ENCODE data around the gene MROH2A. TPM values are rescaled to one million over a fixed set of nuclear protein-coding genes. Genes with fewer than 3 reads are reported as not detected.

The MROH2A gene
- polyA plus RNA-seq, 1 donor from 2014 or later = not detected

- Mint-ChIP-seq H3K4me3 (no peak overlapping the region), H3K27me3 (no peaks in the 10 kb centered on the region), H3K4me1 (peaks cover 0 to 2% (median 0%) of the 10 kb centered on the region in 3 donors), H3K27ac (no peak overlapping the region), H3K9me3 (peaks cover 0 to 7% (median 2%) of the 10 kb centered on the region in 3 donors), H3K36me3 (no peaks in the 10 kb centered on the region)
These were observed 51.3 kb downstream of the MROH2A start for GRCh38 chr2:233829193-233830110.

GRCh38 chr2:233830111-233830802 lies 52.1 kb downstream of the MROH2A start:
- H3K4me1 Mint-ChIP-seq = peaks cover 0 to 2% (median 2%) of the 10 kb centered on the region in 3 donors
- H3K36me3 Mint-ChIP-seq = no peaks in the 10 kb centered on the region
- no peak overlapping the region for H3K27ac Mint-ChIP-seq
- H3K4me3 Mint-ChIP-seq = no peak overlapping the region
- H3K27me3 Mint-ChIP-seq = no peaks in the 10 kb centered on the region
- H3K9me3 Mint-ChIP-seq = peaks cover 0 to 7% (median 2%) of the 10 kb centered on the region in 3 donors

- H3K9me3 Mint-ChIP-seq = peaks cover 0 to 7% (median 1%) of the 10 kb centered on the region in 3 donors
- H3K4me1 Mint-ChIP-seq = peaks cover 0 to 2% (median 2%) of the 10 kb centered on the region in 3 donors
- no peaks in the 10 kb centered on the region for H3K27me3 Mint-ChIP-seq
- peak overlapping the region in 1 of 4 donors; percentile 55 for H3K4me3 Mint-ChIP-seq
- no peaks in the 10 kb centered on the region for H3K36me3 Mint-ChIP-seq
- no peak overlapping the region for H3K27ac Mint-ChIP-seq
These were observed 53.0 kb downstream of the MROH2A start for GRCh38 chr2:233831011-233831721.

GRCh38 chr2:233831861-233832260 lies 53.7 kb downstream of the MROH2A start:
- Mint-ChIP-seq H3K4me1 (peaks cover 0 to 2% (median 2%) of the 10 kb centered on the region in 3 donors), H3K36me3 (peaks cover 3% of the 10 kb centered on the region)

GRCh38 chr2:233832414-233832813 lies 54.3 kb downstream of the MROH2A start:
- Mint-ChIP-seq H3K27ac (no peak overlapping the region), H3K36me3 (peaks cover 3% of the 10 kb centered on the region), H3K4me1 (peaks cover 0 to 2% (median 2%) of the 10 kb centered on the region in 3 donors), H3K4me3 (no peak overlapping the region), H3K27me3 (no peaks in the 10 kb centered on the region), H3K9me3 (no peaks in the 10 kb centered on the region)

More at GRCh38 chr2:233831861-233832260, 53.7 kb downstream of the MROH2A start:
- Mint-ChIP-seq H3K4me3 (no peak overlapping the region), H3K27me3 (no peaks in the 10 kb centered on the region), H3K9me3 (no peaks in the 10 kb centered on the region), H3K27ac (no peak overlapping the region)

GRCh38 chr2:233832869-233833311 lies 54.8 kb downstream of the MROH2A start:
- Mint-ChIP-seq H3K4me3 (no peak overlapping the region), H3K36me3 (peaks cover 3% of the 10 kb centered on the region), H3K27me3 (no peaks in the 10 kb centered on the region), H3K27ac (no peak overlapping the region), H3K9me3 (no peaks in the 10 kb centered on the region), H3K4me1 (peaks cover 0 to 2% (median 2%) of the 10 kb centered on the region in 3 donors)

GRCh38 chr2:233833345-233833744 lies 55.2 kb downstream of the MROH2A start:
- Mint-ChIP-seq H3K9me3 (no peaks in the 10 kb centered on the region), H3K27me3 (no peaks in the 10 kb centered on the region), H3K36me3 (peaks cover 3% of the 10 kb centered on the region), H3K4me3 (no peak overlapping the region), H3K4me1 (peaks cover 3% of the 10 kb centered on the region in 3 donors), H3K27ac (no peak overlapping the region)

GRCh38 chr2:233835230-233836186 lies 57.4 kb downstream of the MROH2A start:
- peaks cover 3% of the 10 kb centered on the region for H3K36me3 Mint-ChIP-seq
- no peak overlapping the region for H3K4me3 Mint-ChIP-seq
- H3K4me1 Mint-ChIP-seq = peaks cover 3 to 4% (median 4%) of the 10 kb centered on the region in 3 donors
- no peaks in the 10 kb centered on the region for H3K27me3 Mint-ChIP-seq
- H3K27ac Mint-ChIP-seq = no peak overlapping the region
- H3K9me3 Mint-ChIP-seq = no peaks in the 10 kb centered on the region

GRCh38 chr2:233836359-233836758 lies 58.2 kb downstream of the MROH2A start:
- no peaks in the 10 kb centered on the region for H3K27me3 Mint-ChIP-seq
- no peak overlapping the region for H3K27ac Mint-ChIP-seq
- H3K4me3 Mint-ChIP-seq = no peak overlapping the region
- no peaks in the 10 kb centered on the region for H3K9me3 Mint-ChIP-seq
- H3K36me3 Mint-ChIP-seq = peaks cover 3% of the 10 kb centered on the region
- H3K4me1 Mint-ChIP-seq = peaks cover 3 to 4% (median 3%) of the 10 kb centered on the region in 3 donors

- Mint-ChIP-seq H3K4me1 (peaks cover 2 to 4% (median 3%) of the 10 kb centered on the region in 3 donors), H3K4me3 (no peak overlapping the region), H3K27me3 (no peaks in the 10 kb centered on the region), H3K9me3 (no peaks in the 10 kb centered on the region), H3K36me3 (peaks cover 3% of the 10 kb centered on the region), H3K27ac (no peak overlapping the region)
These were observed 59.6 kb downstream of the MROH2A start for GRCh38 chr2:233837694-233838229.

- Mint-ChIP-seq H3K36me3 (peaks cover 3% of the 10 kb centered on the region), H3K9me3 (no peaks in the 10 kb centered on the region), H3K4me1 (peaks cover 2 to 4% (median 3%) of the 10 kb centered on the region in 3 donors), H3K27ac (peak overlapping the region in 1 of 3 donors; percentile 65), H3K27me3 (no peaks in the 10 kb centered on the region), H3K4me3 (peak overlapping the region in 1 of 4 donors; percentile 47)
These were observed 60.1 kb downstream of the MROH2A start for GRCh38 chr2:233838251-233838650.

- peaks cover 3% of the 10 kb centered on the region for H3K36me3 Mint-ChIP-seq
- no peak overlapping the region for H3K27ac Mint-ChIP-seq
- H3K27me3 Mint-ChIP-seq = no peaks in the 10 kb centered on the region
- peak overlapping the region in 1 of 4 donors; percentile 47 for H3K4me3 Mint-ChIP-seq
- H3K9me3 Mint-ChIP-seq = no peaks in the 10 kb centered on the region
- H3K4me1 Mint-ChIP-seq = peaks cover 2 to 4% (median 3%) of the 10 kb centered on the region in 3 donors
These were observed 60.8 kb downstream of the MROH2A start for GRCh38 chr2:233838726-233839446.

GRCh38 chr2:233839447-233839820 lies 61.3 kb downstream of the MROH2A start:
- Mint-ChIP-seq H3K9me3 (no peaks in the 10 kb centered on the region), H3K27ac (no peak overlapping the region)

More at GRCh38 chr2:233839447-233839820, 61.3 kb downstream of the MROH2A start:
- Mint-ChIP-seq H3K36me3 (peaks cover 3% of the 10 kb centered on the region), H3K4me3 (no peak overlapping the region), H3K27me3 (no peaks in the 10 kb centered on the region), H3K4me1 (peaks cover 2 to 4% (median 3%) of the 10 kb centered on the region in 3 donors)
